HepG2 (cell line): ENCODE results near the gene LEPR.

ENCODE experiments used
- AFF4 ChIP-seq: sonication (generic); formaldehyde crosslinking; IDR thresholded peaks from 2 replicates; pipeline ENCODE4 v1.4.0; 2020; ENCODE audit warnings: missing genetic modification reagents
- BRF2 ChIP-seq: sonication (generic); formaldehyde crosslinking; IDR thresholded peaks from 2 replicates; pipeline ENCODE4 v1.8.1; 2022; ENCODE audit warnings: mild to moderate bottlenecking, missing genetic modification reagents
- CEBPZ ChIP-seq: IDR thresholded peaks from 2 replicates; pipeline ENCODE4 v1.6.1; 2012; ENCODE audit warnings: low read length, improper control_type of control experiment
- CREM ChIP-seq, 2 experiments: sonication (generic) in 1 of 2; formaldehyde crosslinking in 1 of 2; IDR thresholded peaks; 2 replicates each; pipeline versions ENCODE4 v1.4.0 to v1.6.1; 2016 to 2020; ENCODE audit warnings: antibody characterized with exemption in 1 of 2, mild to moderate bottlenecking in 1 of 2, missing genetic modification reagents in 1 of 2
- CTCF ChIP-seq: sonication (generic); formaldehyde crosslinking; IDR thresholded peaks from 2 replicates; pipeline ENCODE4 v1.5.0; 2020; ENCODE audit warnings: mild to moderate bottlenecking, missing genetic modification reagents, moderate library complexity
- FOXO1 ChIP-seq: sonication (generic); formaldehyde crosslinking; IDR thresholded peaks from 2 replicates; pipeline ENCODE4 v1.4.0; 2020; ENCODE audit warnings: missing genetic modification reagents
- KDM5B ChIP-seq: sonication (generic); formaldehyde crosslinking; IDR thresholded peaks from 2 replicates; pipeline ENCODE4 v1.4.0; 2020; ENCODE audit warnings: missing genetic modification reagents, mild to moderate bottlenecking, borderline replicate concordance
- NFATC3 ChIP-seq: sonication (generic); formaldehyde crosslinking; IDR thresholded peaks from 2 replicates; pipeline ENCODE4 v1.5.1; 2020; ENCODE audit warnings: mild to moderate bottlenecking, missing genetic modification reagents
- SYNCRIP ChIP-seq: fragments of 200-400 bp; formaldehyde crosslinking; IDR thresholded peaks from 2 replicates; pipeline ENCODE4 v1.6.1; 2018; ENCODE audit warnings: mild to moderate bottlenecking, low read depth, low read length; ENCODE audit not compliant: insufficient read depth
- UBTF ChIP-seq: sonication (generic); formaldehyde crosslinking; IDR thresholded peaks from 2 replicates; pipeline ENCODE4 v1.4.0; 2020; ENCODE audit warnings: mild to moderate bottlenecking, missing genetic modification reagents
- ZNF274 ChIP-seq: sonication (generic); formaldehyde crosslinking; IDR thresholded peaks from 2 replicates; pipeline ENCODE4 v1.5.1; 2020; ENCODE audit warnings: mild to moderate bottlenecking, missing genetic modification reagents
- ZNF660 ChIP-seq: sonication (generic); formaldehyde crosslinking; IDR thresholded peaks from 2 replicates; pipeline ENCODE4 v1.5.1; 2020; ENCODE audit warnings: mild to moderate bottlenecking, low read depth, missing genetic modification reagents, borderline replicate concordance
- ZNF773 ChIP-seq: sonication (generic); formaldehyde crosslinking; IDR thresholded peaks from 2 replicates; pipeline ENCODE4 v1.4.0; 2020; ENCODE audit warnings: missing genetic modification reagents, borderline replicate concordance

- TF ChIP-seq NFATC3 (CRISPR knock-in tag) (no peak), ZNF660 (CRISPR knock-in tag) (no peak), ZNF274 (no peak), CEBPZ (no peak), CTCF (CRISPR knock-in tag) (no peak), ZNF773 (CRISPR knock-in tag) (no peak), CREM (IDR thresholded peaks at IDR 0.05) (no peak), CREM (CRISPR knock-in tag; IDR thresholded peaks at IDR 0.05) (no peak), SYNCRIP (no peak), BRF2 (CRISPR knock-in tag) (no peak), KDM5B (CRISPR knock-in tag) (no peak), UBTF (no peak), AFF4 (CRISPR knock-in tag) (no peak), FOXO1 (CRISPR knock-in tag) (no peak)
Observed at GRCh38 chr1:65421351-65422025, 1.0 kb downstream of the LEPR start.
